Neuronal stem cell (in vitro differentiated cells): ENCODE measurements around the gene UBQLN4.
A peak's percentile ranks its signal among the peaks of the same experiment; 100 is the strongest.
"Not testable (repeated sequence)": the region's sequence is repeated elsewhere in the genome, so short reads cannot be mapped to it uniquely, and the experiment has no call there.

ENCODE experiments used
- DNase-seq: peaks from one replicate; pipeline ENCODE4 v3.0.0-alpha.2; 2013; ENCODE audit warnings: low spot score
- H2AFZ ChIP-seq: one replicate; pipeline ENCODE4 v1.6.1; 2013; ENCODE audit warnings: mild to moderate bottlenecking, low read length, inconsistent platforms
- H2AK5ac ChIP-seq: 2 replicates; pipeline ENCODE4 v1.6.1; 2013; ENCODE audit warnings: low read depth, mild to moderate bottlenecking, inconsistent platforms, low read length, moderate library complexity, mixed read lengths
- H2BK120ac ChIP-seq: 2 replicates; pipeline ENCODE4 v1.6.1; 2013; ENCODE audit warnings: low read depth, mild to moderate bottlenecking, inconsistent platforms, low read length, moderate library complexity, mixed read lengths
- H2BK12ac ChIP-seq: one replicate; pipeline ENCODE4 v1.6.1; 2013; ENCODE audit warnings: low read length, inconsistent platforms
- H2BK15ac ChIP-seq: 2 replicates; pipeline ENCODE4 v1.6.1; 2013; ENCODE audit warnings: mild to moderate bottlenecking, low read length, inconsistent platforms, mixed read lengths
- H2BK5ac ChIP-seq: one replicate; pipeline ENCODE4 v1.6.1; 2013; ENCODE audit warnings: inconsistent platforms, mild to moderate bottlenecking, low read length, moderate library complexity
- H3K14ac ChIP-seq: one replicate; pipeline ENCODE4 v1.6.1; 2013; ENCODE audit warnings: low read length, inconsistent platforms
- H3K18ac ChIP-seq: 2 replicates; pipeline ENCODE4 v1.6.1; 2013; ENCODE audit warnings: low read length, inconsistent platforms
- H3K23ac ChIP-seq: 2 replicates; pipeline ENCODE4 v1.6.1; 2013; ENCODE audit warnings: low read depth, mild to moderate bottlenecking, mixed read lengths, low read length, inconsistent platforms; ENCODE audit not compliant: poor library complexity
- H3K27ac ChIP-seq: replicated peaks from 3 replicates; pipeline ENCODE4 v1.5.1; 2013; ENCODE audit warnings: low read length, inconsistent platforms
- H3K27me3 ChIP-seq, 3 experiments: 2 replicates each; pipeline ENCODE4 v1.6.1; 2013; ENCODE audit warnings: low read length in 3 of 3, mild to moderate bottlenecking in 2 of 3, inconsistent platforms in 1 of 3, low read depth in 1 of 3, mixed read lengths in 1 of 3, moderate library complexity in 1 of 3; ENCODE audit not compliant: control insufficient read depth in 3 of 3, insufficient read depth in 3 of 3
- H3K36me3 ChIP-seq, 2 donors: replicated peaks in 1 of 2; 2 replicates each; pipeline ENCODE4 v1.6.1; 2013; ENCODE audit warnings: low read length in 2 of 2; ENCODE audit not compliant: control insufficient read depth in 2 of 2, insufficient read depth in 2 of 2
- H3K4ac ChIP-seq: 2 replicates; pipeline ENCODE4 v1.6.1; 2013; ENCODE audit warnings: inconsistent platforms, mild to moderate bottlenecking, low read length, moderate library complexity
- H3K4me1 ChIP-seq, 2 donors: 1 replicate in 1 of 2; 2 replicates in 1 of 2; pipeline ENCODE4 v1.6.1; 2013; ENCODE audit warnings: low read length in 2 of 2, low read depth in 1 of 2; ENCODE audit not compliant: control insufficient read depth in 2 of 2, insufficient read depth in 1 of 2
- H3K4me2 ChIP-seq: one replicate; pipeline ENCODE4 v1.6.1; 2013; ENCODE audit warnings: mild to moderate bottlenecking, low read length, inconsistent platforms; ENCODE audit not compliant: insufficient read depth, poor library complexity, severe bottlenecking
- H3K4me3 ChIP-seq, 2 donors: 2 replicates each; pipeline ENCODE4 v1.5.1; 2013; ENCODE audit warnings: low read length in 2 of 2, mild to moderate bottlenecking in 2 of 2, inconsistent platforms in 1 of 2, moderate library complexity in 1 of 2
- H3K79me1 ChIP-seq: one replicate; pipeline ENCODE4 v1.6.1; 2013; ENCODE audit warnings: low read depth, mild to moderate bottlenecking, inconsistent platforms, low read length, moderate library complexity
- H3K9ac ChIP-seq: one replicate; pipeline ENCODE4 v1.6.1; 2013; ENCODE audit warnings: mild to moderate bottlenecking, low read depth, low read length, inconsistent platforms; ENCODE audit not compliant: poor library complexity
- H3K9me3 ChIP-seq, 2 donors: replicated peaks in 1 of 2; 2 replicates each; pipeline versions ENCODE3 to v1.6.1; 2013; ENCODE audit warnings: low read length in 2 of 2, mild to moderate bottlenecking in 2 of 2, inconsistent platforms in 1 of 2, low read depth in 1 of 2, mixed read lengths in 1 of 2, moderate library complexity in 1 of 2; ENCODE audit not compliant: control insufficient read depth in 2 of 2, insufficient read depth in 1 of 2
- H4K8ac ChIP-seq: one replicate; pipeline ENCODE4 v1.6.1; 2013; ENCODE audit warnings: low read depth, mild to moderate bottlenecking, inconsistent platforms, low read length, moderate library complexity
- H4K91ac ChIP-seq: one replicate; pipeline ENCODE4 v1.6.1; 2013; ENCODE audit warnings: low read length, low read depth, mild to moderate bottlenecking, inconsistent platforms; ENCODE audit not compliant: poor library complexity
- WGBS, 2 donors: extraction: QIAGEN DNeasy Blood & Tissue Kit; methylation state at CpG; one replicate each; pipeline ENCODE4 v1.1.7; 2013; ENCODE audit warnings: missing lambda C conversion rate in 2 of 2, mixed read lengths in 1 of 2; ENCODE audit not compliant: insufficient read length in 2 of 2, insufficient replicate concordance in 1 of 2; ENCODE audit errors: extremely low coverage in 2 of 2; 5-methylcytosine and 5-hydroxymethylcytosine counted together

The UBQLN4 gene

GRCh38 chr1:156034991-156035390 lies 18.6 kb downstream of the UBQLN4 start:
- H2AFZ ChIP-seq, H3K9ac ChIP-seq, H3K4me2 ChIP-seq, H3K27me3 ChIP-seq, H3K9me3 ChIP-seq, H2BK12ac ChIP-seq, H3K4ac ChIP-seq, H2AK5ac ChIP-seq, H3K79me1 ChIP-seq, H3K18ac ChIP-seq, H2BK5ac ChIP-seq, H3K23ac ChIP-seq, H3K14ac ChIP-seq, H4K91ac ChIP-seq, H4K8ac ChIP-seq, H3K4me1 ChIP-seq, DNase-seq, H3K27ac ChIP-seq, H3K4me3 ChIP-seq, H2BK120ac ChIP-seq, H2BK15ac ChIP-seq: not testable (repeated sequence)
- WGBS, 2 donors: no CpG with 5 or more reads among the region's 4 CpGs
- H3K36me3 ChIP-seq: peaks cover 8 to 40% of the 10 kb centered on the region in 2 donors

- Histone ChIP-seq H3K27ac (no peak overlapping the region), H2BK12ac (no peak overlapping the region), H3K4me3 (no peak overlapping the region), H3K14ac (no peak overlapping the region), H3K4ac (no peak overlapping the region), H3K79me1 (no peaks in the 10 kb centered on the region), H2BK15ac (no peak overlapping the region), H2BK5ac (no peak overlapping the region), H3K9me3 (no peaks in the 10 kb centered on the region), H3K23ac (no peak overlapping the region), H2BK120ac (no peak overlapping the region), H3K4me2 (no peak overlapping the region), H2AFZ (no peak overlapping the region), H3K27me3 (no peaks in the 10 kb centered on the region), H3K36me3 (peaks cover 8 to 22% of the 10 kb centered on the region in 2 donors), H4K8ac (no peak overlapping the region), H2AK5ac (no peak overlapping the region), H4K91ac (no peak overlapping the region), H3K4me1 (peaks cover 0 to 2% of the 10 kb centered on the region in 2 donors), H3K18ac (no peak overlapping the region), H3K9ac (no peak overlapping the region)
- no CpG with 5 or more reads among the region's 6 CpGs for WGBS, 2 donors
- no peak for DNase-seq
Observed at GRCh38 chr1:156033011-156033410, 20.6 kb downstream of the UBQLN4 start.

GRCh38 chr1:156026588-156026987 lies 27.0 kb downstream of the UBQLN4 start:
- no CpG with 5 or more reads among the region's 4 CpGs for WGBS, 2 donors
- H3K27ac ChIP-seq: no peak overlapping the region
- H4K91ac ChIP-seq: no peak overlapping the region
- H3K36me3 ChIP-seq: no peaks in the 10 kb centered on the region
- H3K9me3 ChIP-seq: no peaks in the 10 kb centered on the region
- H3K14ac ChIP-seq: no peak overlapping the region
- no peaks in the 10 kb centered on the region for H3K27me3 ChIP-seq
- no peak overlapping the region for H3K18ac ChIP-seq
- no peak overlapping the region for H2AK5ac ChIP-seq
- peaks cover 2 to 4% of the 10 kb centered on the region in 2 donors for H3K4me1 ChIP-seq
- H3K4me2 ChIP-seq: no peak overlapping the region
- no peak for DNase-seq
- H2BK120ac ChIP-seq: no peak overlapping the region
- no peak overlapping the region for H3K23ac ChIP-seq
- H4K8ac ChIP-seq: no peak overlapping the region
- H3K4me3 ChIP-seq: no peak overlapping the region
- no peak overlapping the region for H2AFZ ChIP-seq
- H3K9ac ChIP-seq: no peak overlapping the region
- no peaks in the 10 kb centered on the region for H3K79me1 ChIP-seq
- H3K4ac ChIP-seq: no peak overlapping the region
- no peak overlapping the region for H2BK15ac ChIP-seq
- no peak overlapping the region for H2BK5ac ChIP-seq
- no peak overlapping the region for H2BK12ac ChIP-seq

- Histone ChIP-seq H3K18ac (peak overlapping the region; percentile 61), H2BK12ac (no peak overlapping the region), H3K4ac (no peak overlapping the region), H3K9me3 (no peaks in the 10 kb centered on the region), H2BK5ac (no peak overlapping the region), H3K9ac (no peak overlapping the region), H4K8ac (no peak overlapping the region), H3K4me1 (peaks cover 2 to 4% of the 10 kb centered on the region in 2 donors), H2BK120ac (no peak overlapping the region), H4K91ac (no peak overlapping the region), H2AK5ac (no peak overlapping the region), H3K27me3 (no peaks in the 10 kb centered on the region), H3K23ac (no peak overlapping the region), H2BK15ac (no peak overlapping the region), H3K4me3 (no peak overlapping the region), H3K14ac (no peak overlapping the region), H3K4me2 (no peak overlapping the region), H3K27ac (no peak overlapping the region), H3K36me3 (no peaks in the 10 kb centered on the region), H3K79me1 (no peaks in the 10 kb centered on the region), H2AFZ (peak overlapping the region; percentile 83)
- no CpG with 5 or more reads among the region's 9 CpGs for WGBS, 2 donors
- peak; percentile 49 for DNase-seq
Observed at GRCh38 chr1:156025876-156026275, 27.7 kb downstream of the UBQLN4 start.
